Central memory CD8-positive, alpha-beta T cell (primary cell): ENCODE measurements around the gene ECE1.

ENCODE experiments used
- ATAC-seq: fragments of 150-1000 bp; cut with Tn5 transposase; replicated peaks from 2 replicates; pipeline ENCODE4 v1.10.0; 2022; ENCODE audit warnings: mild to moderate bottlenecking, moderate FRiP score, moderate number of reproducible peaks; ENCODE audit not compliant: poor library complexity, severe bottlenecking; ENCODE audit errors: extremely low read depth
- DNase-seq, 2 donors: peaks; one replicate each; pipeline ENCODE4 v3.0.0; 2021; ENCODE audit warnings: low spot score in 2 of 2
- H3K27ac Mint-ChIP-seq: one replicate; pipeline ENCODE4 v1.8.0; 2022; ENCODE audit warnings: low read depth, mild to moderate bottlenecking, moderate library complexity, mixed read lengths
- H3K27me3 Mint-ChIP-seq: one replicate; pipeline ENCODE4 v1.8.0; 2022; ENCODE audit warnings: mixed read lengths
- H3K36me3 Mint-ChIP-seq: one replicate; pipeline ENCODE4 v1.8.0; 2022; ENCODE audit warnings: mild to moderate bottlenecking, moderate library complexity, mixed read lengths; ENCODE audit not compliant: insufficient read depth
- H3K4me1 Mint-ChIP-seq: one replicate; pipeline ENCODE4 v1.8.0; 2022; ENCODE audit warnings: mixed read lengths
- H3K4me3 Mint-ChIP-seq: one replicate; pipeline ENCODE4 v1.8.0; 2022; ENCODE audit warnings: mild to moderate bottlenecking, moderate library complexity, mixed read lengths
- H3K9me3 Mint-ChIP-seq: one replicate; pipeline ENCODE4 v1.8.0; 2022; ENCODE audit warnings: mixed read lengths

Gene ECE1

GRCh38 chr1:21278208-21278859 lies 11.9 kb downstream of the ECE1 start:
- DNase-seq (no peak), ATAC-seq (no peak)
- H3K27ac Mint-ChIP-seq: peak overlapping the region; percentile 86
- peaks cover 5% of the 10 kb centered on the region for H3K36me3 Mint-ChIP-seq
- H3K27me3 Mint-ChIP-seq: no peaks in the 10 kb centered on the region
- no peak overlapping the region for H3K4me3 Mint-ChIP-seq
- peaks cover 39% of the 10 kb centered on the region for H3K4me1 Mint-ChIP-seq
- no peaks in the 10 kb centered on the region for H3K9me3 Mint-ChIP-seq

- DNase-seq (no peak), ATAC-seq (no peak)
- Mint-ChIP-seq H3K4me3 (no peak overlapping the region), H3K4me1 (peaks cover 47% of the 10 kb centered on the region), H3K9me3 (no peaks in the 10 kb centered on the region), H3K27me3 (no peaks in the 10 kb centered on the region), H3K27ac (no peak overlapping the region), H3K36me3 (peaks cover 8% of the 10 kb centered on the region)
These were observed 13.1 kb downstream of the ECE1 start for GRCh38 chr1:21277180-21277579.

- no peak for ATAC-seq
- DNase-seq: no peak
- Mint-ChIP-seq H3K4me1 (peaks cover 20% of the 10 kb centered on the region), H3K27ac (no peak overlapping the region), H3K9me3 (no peaks in the 10 kb centered on the region), H3K4me3 (no peak overlapping the region), H3K27me3 (no peaks in the 10 kb centered on the region), H3K36me3 (peaks cover 15% of the 10 kb centered on the region)
These were observed 17.7 kb downstream of the ECE1 start for GRCh38 chr1:21272540-21272939.

- no peak for DNase-seq
- Mint-ChIP-seq H3K27me3 (no peaks in the 10 kb centered on the region), H3K36me3 (peaks cover 18% of the 10 kb centered on the region), H3K27ac (no peak overlapping the region), H3K9me3 (no peaks in the 10 kb centered on the region), H3K4me1 (peaks cover 25% of the 10 kb centered on the region), H3K4me3 (no peak overlapping the region)
- ATAC-seq: no peak
These were observed 18.7 kb downstream of the ECE1 start for GRCh38 chr1:21271550-21271949.

GRCh38 chr1:21270086-21270689 lies 20.1 kb downstream of the ECE1 start:
- Mint-ChIP-seq H3K27me3 (no peaks in the 10 kb centered on the region), H3K4me1 (peaks cover 25% of the 10 kb centered on the region), H3K4me3 (no peak overlapping the region), H3K36me3 (peaks cover 18% of the 10 kb centered on the region), H3K9me3 (no peaks in the 10 kb centered on the region), H3K27ac (no peak overlapping the region)
- ATAC-seq (no peak), DNase-seq (peak; percentile 71 to 73)

GRCh38 chr1:21269461-21270085 lies 20.7 kb downstream of the ECE1 start:
- no peak for ATAC-seq
- peaks cover 30% of the 10 kb centered on the region for H3K4me1 Mint-ChIP-seq
- H3K36me3 Mint-ChIP-seq: peaks cover 18% of the 10 kb centered on the region
- no peak overlapping the region for H3K27ac Mint-ChIP-seq
- H3K9me3 Mint-ChIP-seq: no peaks in the 10 kb centered on the region
- no peak for DNase-seq
- H3K4me3 Mint-ChIP-seq: no peak overlapping the region
- H3K27me3 Mint-ChIP-seq: no peaks in the 10 kb centered on the region

GRCh38 chr1:21268281-21269239 lies 21.7 kb downstream of the ECE1 start:
- Mint-ChIP-seq H3K9me3 (no peaks in the 10 kb centered on the region), H3K4me3 (no peak overlapping the region), H3K27ac (no peak overlapping the region), H3K27me3 (no peaks in the 10 kb centered on the region), H3K4me1 (peaks cover 30% of the 10 kb centered on the region), H3K36me3 (peaks cover 18% of the 10 kb centered on the region)
- ATAC-seq: no peak
- DNase-seq: no peak

- peaks cover 13% of the 10 kb centered on the region for H3K36me3 Mint-ChIP-seq
These were observed 22.8 kb downstream of the ECE1 start for GRCh38 chr1:21267191-21268077.

GRCh38 chr1:21266119-21266774 lies 24.0 kb downstream of the ECE1 start:
- DNase-seq (no peak), ATAC-seq (no peak)
- no peak overlapping the region for H3K27ac Mint-ChIP-seq
- H3K4me1 Mint-ChIP-seq: peaks cover 25% of the 10 kb centered on the region
- H3K9me3 Mint-ChIP-seq: no peaks in the 10 kb centered on the region
- peaks cover 14% of the 10 kb centered on the region for H3K36me3 Mint-ChIP-seq
- no peaks in the 10 kb centered on the region for H3K27me3 Mint-ChIP-seq
- H3K4me3 Mint-ChIP-seq: no peak overlapping the region

More at GRCh38 chr1:21267191-21268077, 22.8 kb downstream of the ECE1 start:
- Mint-ChIP-seq H3K9me3 (no peaks in the 10 kb centered on the region), H3K4me1 (peaks cover 19% of the 10 kb centered on the region), H3K27ac (no peak overlapping the region), H3K4me3 (no peak overlapping the region), H3K27me3 (no peaks in the 10 kb centered on the region)
- no peak for ATAC-seq
- DNase-seq: no peak

- Mint-ChIP-seq H3K36me3 (peaks cover 14% of the 10 kb centered on the region), H3K9me3 (no peaks in the 10 kb centered on the region), H3K4me1 (peaks cover 25% of the 10 kb centered on the region), H3K4me3 (no peak overlapping the region), H3K27me3 (no peaks in the 10 kb centered on the region), H3K27ac (no peak overlapping the region)
- DNase-seq (no peak), ATAC-seq (no peak)
These were observed 24.6 kb downstream of the ECE1 start for GRCh38 chr1:21265644-21266043.

- Mint-ChIP-seq H3K9me3 (no peaks in the 10 kb centered on the region), H3K27me3 (no peaks in the 10 kb centered on the region), H3K36me3 (peaks cover 9% of the 10 kb centered on the region), H3K27ac (peak overlapping the region; percentile 20), H3K4me1 (peaks cover 19% of the 10 kb centered on the region), H3K4me3 (no peak overlapping the region)
- no peak for ATAC-seq
- DNase-seq: no peak
These were observed 25.4 kb downstream of the ECE1 start for GRCh38 chr1:21264898-21265297.
